Endodermal cell (in vitro differentiated cells): ENCODE data around the gene FOXC2. TPM values are rescaled to one million over a fixed set of nuclear protein-coding genes. Genes with fewer than 3 reads are reported as not detected.

Source experiments
- DNase-seq: peaks from one replicate; pipeline ENCODE4 v3.0.0-alpha.2; 2017
- H3K27ac ChIP-seq: 2 replicates; pipeline ENCODE4 v1.5.1; 2013; ENCODE audit warnings: mild to moderate bottlenecking, low read depth, low read length, moderate library complexity
- H3K27me3 ChIP-seq: 2 replicates; pipeline ENCODE4 v1.6.1; 2013; ENCODE audit warnings: mild to moderate bottlenecking, low read length, moderate library complexity; ENCODE audit not compliant: insufficient read depth, control insufficient read depth, poor library complexity, severe bottlenecking
- H3K36me3 ChIP-seq: 2 replicates; pipeline ENCODE4 v1.7.0; 2013; ENCODE audit warnings: mild to moderate bottlenecking, low read length, moderate library complexity; ENCODE audit not compliant: control insufficient read depth, insufficient read depth
- H3K4me1 ChIP-seq: one replicate; pipeline ENCODE4 v1.7.0; 2013; ENCODE audit warnings: low read length; ENCODE audit not compliant: control insufficient read depth, insufficient read depth
- H3K4me3 ChIP-seq: 2 replicates; pipeline ENCODE4 v1.5.1; 2013; ENCODE audit warnings: mild to moderate bottlenecking, low read length, moderate library complexity
- H3K9ac ChIP-seq: 2 replicates; pipeline ENCODE4 v1.6.1; 2013; ENCODE audit warnings: mild to moderate bottlenecking, low read length, moderate library complexity; ENCODE audit not compliant: poor library complexity, severe bottlenecking; ENCODE audit errors: extremely low read depth
- H3K9me3 ChIP-seq: 2 replicates; pipeline ENCODE4 v1.6.1; 2013; ENCODE audit warnings: mild to moderate bottlenecking, low read length, moderate library complexity; ENCODE audit not compliant: control insufficient read depth
- H3K27ac Mint-ChIP-seq: 2 replicates; pipeline ENCODE4 v1.8.0; 2020; ENCODE audit warnings: mixed read lengths
- H3K27me3 Mint-ChIP-seq: 2 replicates; pipeline ENCODE4 v1.8.0; 2021; ENCODE audit warnings: mild to moderate bottlenecking, mixed read lengths; ENCODE audit not compliant: insufficient read depth
- H3K36me3 Mint-ChIP-seq: 2 replicates; pipeline ENCODE4 v1.8.0; 2020; ENCODE audit warnings: low read depth, mixed read lengths
- H3K4me1 Mint-ChIP-seq: 2 replicates; pipeline ENCODE4 v1.8.0; 2020; ENCODE audit warnings: mixed read lengths
- H3K4me3 Mint-ChIP-seq: 2 replicates; pipeline ENCODE4 v1.8.0; 2020; ENCODE audit warnings: mild to moderate bottlenecking, moderate library complexity, mixed read lengths
- H3K9me3 Mint-ChIP-seq: 2 replicates; pipeline ENCODE4 v1.8.0; 2020; ENCODE audit warnings: mild to moderate bottlenecking, mixed read lengths
- WGBS, 2 experiments: methylation state at CpG; one replicate each; pipeline versions ENCODE4 v1.1.5 to v1.1.7; 2013; ENCODE audit warnings: missing lambda C conversion rate in 2 of 2, mixed read lengths in 1 of 2; ENCODE audit not compliant: insufficient coverage in 1 of 2, insufficient read length in 1 of 2; 5-methylcytosine and 5-hydroxymethylcytosine counted together
- total RNA-seq, 2 donors: library from RNA; stranded (reverse); fragmentation: NEBNext Ultra II Directional in 1 of 2; extraction: Animal tissue kit (Norgen Biotek cat#: 25700) in 1 of 2; gene quantifications; 2 replicates in 1 of 2; 3 replicates in 1 of 2; pipeline ENCODE4 v1.2.1, GENCODE V29; 2021
- TF ChIP-seq, protein P1 (sequence below): fragments of 200-600 bp; sonication (generic); conservative IDR thresholded peaks from 2 replicates; pipeline ENCODE4 v1.5.0; 2021; ENCODE audit warnings: antibody characterized with exemption, mild to moderate bottlenecking

FOXC2 gene
- total RNA-seq, 2 donors from 2014 or later = 0.20 TPM; not detected in 1

DNA sequence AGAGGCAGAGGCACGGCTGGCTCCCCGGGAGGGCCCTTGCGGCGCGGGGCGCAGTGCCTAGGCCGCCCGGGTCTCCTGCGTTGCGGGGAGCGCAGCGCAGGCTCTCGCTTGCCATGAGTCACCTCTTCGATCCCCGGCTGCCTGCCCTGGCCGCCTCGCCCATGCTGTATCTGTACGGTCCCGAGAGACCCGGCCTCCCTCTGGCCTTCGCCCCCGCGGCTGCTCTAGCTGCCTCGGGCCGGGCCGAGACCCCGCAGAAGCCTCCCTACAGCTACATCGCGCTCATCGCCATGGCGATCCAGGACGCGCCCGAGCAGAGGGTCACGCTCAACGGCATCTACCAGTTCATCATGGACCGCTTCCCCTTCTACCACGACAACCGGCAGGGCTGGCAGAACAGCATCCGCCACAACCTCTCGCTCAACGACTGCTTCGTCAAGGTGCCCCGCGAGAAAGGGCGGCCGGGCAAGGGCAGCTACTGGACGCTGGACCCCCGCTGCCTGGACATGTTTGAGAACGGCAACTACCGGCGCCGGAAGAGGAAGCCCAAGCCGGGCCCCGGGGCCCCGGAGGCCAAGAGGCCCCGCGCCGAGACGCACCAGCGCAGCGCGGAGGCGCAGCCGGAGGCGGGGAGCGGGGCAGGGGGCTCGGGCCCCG is 12.1 kb downstream of the FOXC2 start:
- no peak overlapping the region for H3K27ac ChIP-seq
- no peak overlapping the region for H3K27ac Mint-ChIP-seq
- peaks cover 19% of the 10 kb centered on the region for H3K4me1 Mint-ChIP-seq
- no peaks in the 10 kb centered on the region for H3K36me3 Mint-ChIP-seq
- peak overlapping the region; percentile 60 for H3K4me3 Mint-ChIP-seq
- 2 to 4% methylated on average over 40 to 69 of the region's 69 CpGs for WGBS, 2 experiments
- peaks cover 90% of the 10 kb centered on the region for H3K27me3 Mint-ChIP-seq
- TF ChIP-seq, protein P1, sequence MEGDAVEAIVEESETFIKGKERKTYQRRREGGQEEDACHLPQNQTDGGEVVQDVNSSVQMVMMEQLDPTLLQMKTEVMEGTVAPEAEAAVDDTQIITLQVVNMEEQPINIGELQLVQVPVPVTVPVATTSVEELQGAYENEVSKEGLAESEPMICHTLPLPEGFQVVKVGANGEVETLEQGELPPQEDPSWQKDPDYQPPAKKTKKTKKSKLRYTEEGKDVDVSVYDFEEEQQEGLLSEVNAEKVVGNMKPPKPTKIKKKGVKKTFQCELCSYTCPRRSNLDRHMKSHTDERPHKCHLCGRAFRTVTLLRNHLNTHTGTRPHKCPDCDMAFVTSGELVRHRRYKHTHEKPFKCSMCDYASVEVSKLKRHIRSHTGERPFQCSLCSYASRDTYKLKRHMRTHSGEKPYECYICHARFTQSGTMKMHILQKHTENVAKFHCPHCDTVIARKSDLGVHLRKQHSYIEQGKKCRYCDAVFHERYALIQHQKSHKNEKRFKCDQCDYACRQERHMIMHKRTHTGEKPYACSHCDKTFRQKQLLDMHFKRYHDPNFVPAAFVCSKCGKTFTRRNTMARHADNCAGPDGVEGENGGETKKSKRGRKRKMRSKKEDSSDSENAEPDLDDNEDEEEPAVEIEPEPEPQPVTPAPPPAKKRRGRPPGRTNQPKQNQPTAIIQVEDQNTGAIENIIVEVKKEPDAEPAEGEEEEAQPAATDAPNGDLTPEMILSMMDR = no peak
- DNase-seq = peak; percentile 82
- no peaks in the 10 kb centered on the region for H3K9me3 ChIP-seq
- peaks cover 7% of the 10 kb centered on the region for H3K4me1 ChIP-seq
- H3K27me3 ChIP-seq = peaks cover 99% of the 10 kb centered on the region
- peak overlapping the region; percentile 66 for H3K4me3 ChIP-seq
- no peaks in the 10 kb centered on the region for H3K36me3 ChIP-seq
- H3K9ac ChIP-seq = no peak overlapping the region
- no peaks in the 10 kb centered on the region for H3K9me3 Mint-ChIP-seq

DNA sequence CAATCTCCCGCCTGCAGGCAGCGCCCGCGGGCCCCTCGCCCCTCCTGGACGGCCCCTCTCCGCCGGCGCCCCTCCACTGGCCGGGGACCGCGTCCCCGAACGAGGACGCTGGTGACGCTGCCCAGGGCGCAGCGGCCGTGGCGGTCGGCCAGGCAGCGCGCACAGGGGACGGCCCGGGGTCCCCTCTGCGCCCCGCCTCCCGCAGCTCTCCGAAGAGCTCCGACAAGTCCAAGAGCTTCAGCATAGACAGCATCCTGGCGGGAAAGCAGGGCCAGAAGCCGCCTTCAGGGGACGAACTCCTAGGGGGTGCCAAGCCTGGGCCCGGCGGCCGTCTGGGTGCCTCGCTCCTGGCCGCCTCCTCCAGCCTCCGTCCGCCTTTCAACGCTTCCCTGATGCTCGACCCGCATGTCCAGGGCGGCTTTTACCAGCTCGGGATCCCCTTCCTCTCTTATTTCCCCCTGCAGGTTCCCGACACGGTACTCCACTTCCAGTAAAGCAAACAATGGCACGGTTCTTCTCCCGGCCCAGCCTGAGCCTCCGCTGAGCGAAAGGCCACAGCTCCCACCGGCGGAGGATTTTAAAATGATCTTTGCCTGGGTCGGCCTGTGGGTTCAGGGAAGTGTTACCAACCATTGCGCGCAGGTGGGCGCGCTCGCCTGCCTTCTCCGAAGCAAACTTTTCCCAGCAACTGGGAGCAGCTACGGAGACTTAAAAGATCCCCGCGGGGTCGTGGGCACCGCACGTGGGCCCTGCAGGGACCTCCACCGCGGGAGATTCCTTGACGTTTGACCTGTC is 12.8 kb downstream of the FOXC2 start:
- 10 to 25% methylated on average over 43 to 69 of the region's 69 CpGs for WGBS, 2 experiments
- no peaks in the 10 kb centered on the region for H3K36me3 Mint-ChIP-seq
- H3K4me3 Mint-ChIP-seq = peak overlapping the region; percentile 60
- no peaks in the 10 kb centered on the region for H3K36me3 ChIP-seq
- peaks cover 84% of the 10 kb centered on the region for H3K27me3 Mint-ChIP-seq
- DNase-seq = peak; percentile 67
- H3K4me3 ChIP-seq = peak overlapping the region; percentile 66
- peaks cover 19% of the 10 kb centered on the region for H3K4me1 Mint-ChIP-seq
- no peak overlapping the region for H3K27ac ChIP-seq
- no peaks in the 10 kb centered on the region for H3K9me3 ChIP-seq
- TF ChIP-seq, protein P1 = no peak
- H3K9ac ChIP-seq = no peak overlapping the region
- no peak overlapping the region for H3K27ac Mint-ChIP-seq
- H3K4me1 ChIP-seq = peaks cover 7% of the 10 kb centered on the region
- H3K27me3 ChIP-seq = peaks cover 98% of the 10 kb centered on the region
- H3K9me3 Mint-ChIP-seq = no peaks in the 10 kb centered on the region

DNA sequence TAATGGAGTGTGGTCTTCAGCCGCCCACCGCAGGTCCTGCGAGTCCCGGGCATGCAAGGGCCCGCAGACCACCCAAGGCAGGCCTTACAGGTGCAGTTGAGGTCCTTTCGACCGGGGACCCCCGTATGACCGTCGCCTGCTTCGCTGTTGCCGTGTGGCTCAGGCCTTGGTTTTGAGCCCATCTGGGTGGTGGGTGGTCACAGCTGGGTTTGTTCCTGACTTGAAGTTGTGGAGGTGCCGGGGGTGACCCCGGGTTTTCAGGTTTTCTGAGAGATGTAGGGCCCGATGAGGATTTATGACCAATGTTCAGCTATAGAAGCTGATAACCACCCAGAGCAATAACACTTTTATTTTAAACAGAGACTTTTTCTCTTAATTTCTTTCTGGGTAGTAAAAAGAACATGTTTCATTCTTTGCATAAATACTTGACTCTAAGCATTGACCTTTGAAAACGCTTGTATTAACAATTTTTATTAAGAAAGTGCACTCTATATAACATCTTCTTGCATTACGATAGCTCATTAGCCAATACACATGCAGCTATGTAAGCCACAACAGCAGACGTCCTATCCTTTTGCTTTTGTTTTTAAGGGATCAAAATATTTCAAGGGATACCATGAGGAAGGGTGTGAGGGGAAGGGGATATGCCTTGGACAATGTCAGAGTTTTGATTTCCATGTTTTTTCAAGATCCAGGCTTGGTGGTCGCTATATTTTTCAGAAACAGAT is 13.6 kb downstream of the FOXC2 start:
- Histone ChIP-seq H3K9ac (no peak overlapping the region), H3K4me1 (peaks cover 7% of the 10 kb centered on the region), H3K36me3 (no peaks in the 10 kb centered on the region), H3K27me3 (peaks cover 97% of the 10 kb centered on the region), H3K4me3 (no peak overlapping the region), H3K27ac (no peak overlapping the region), H3K9me3 (no peaks in the 10 kb centered on the region)
- TF ChIP-seq, protein P1 = no peak
- Mint-ChIP-seq H3K9me3 (no peaks in the 10 kb centered on the region), H3K27ac (no peak overlapping the region), H3K4me3 (peak overlapping the region; percentile 57), H3K27me3 (peaks cover 82% of the 10 kb centered on the region), H3K36me3 (no peaks in the 10 kb centered on the region), H3K4me1 (peaks cover 19% of the 10 kb centered on the region)
- DNase-seq = no peak
- 75 to 93% methylated on average over 3 to 19 of the region's 19 CpGs for WGBS, 2 experiments
